HG03108 (cell line): ENCODE results near the gene SLC7A5.
"Not testable (repeated sequence)": the region's sequence is repeated elsewhere in the genome, so short reads cannot be mapped to it uniquely, and the experiment has no call there.

Experiments
- ATAC-seq: cut with Tn5 transposase; IDR thresholded peaks from one replicate; pipeline ENCODE4 v1.9.1; 2021; ENCODE audit warnings: moderate library complexity; ENCODE audit not compliant: unreplicated experiment

Gene SLC7A5

DNA sequence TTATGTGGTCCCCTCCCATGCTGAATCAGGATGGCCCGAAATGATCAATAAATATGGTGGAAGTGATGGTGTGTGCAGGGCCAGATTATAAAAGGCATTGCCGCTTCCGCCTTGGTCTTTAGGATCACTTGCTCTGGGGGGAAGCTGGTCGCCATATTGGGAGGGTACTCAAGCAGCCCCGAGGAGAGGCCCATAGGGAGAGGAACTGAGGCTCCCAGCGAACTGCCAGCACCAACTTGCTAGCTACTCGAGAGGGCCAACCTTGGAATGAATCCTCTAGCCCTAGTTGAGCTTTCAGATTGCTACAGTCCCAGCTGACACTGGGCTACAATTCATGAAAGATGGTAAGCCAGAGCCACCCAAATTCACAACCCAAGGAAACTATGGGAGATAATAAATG, 19.0 kb upstream of the SLC7A5 start:
- not testable (repeated sequence) for ATAC-seq

DNA sequence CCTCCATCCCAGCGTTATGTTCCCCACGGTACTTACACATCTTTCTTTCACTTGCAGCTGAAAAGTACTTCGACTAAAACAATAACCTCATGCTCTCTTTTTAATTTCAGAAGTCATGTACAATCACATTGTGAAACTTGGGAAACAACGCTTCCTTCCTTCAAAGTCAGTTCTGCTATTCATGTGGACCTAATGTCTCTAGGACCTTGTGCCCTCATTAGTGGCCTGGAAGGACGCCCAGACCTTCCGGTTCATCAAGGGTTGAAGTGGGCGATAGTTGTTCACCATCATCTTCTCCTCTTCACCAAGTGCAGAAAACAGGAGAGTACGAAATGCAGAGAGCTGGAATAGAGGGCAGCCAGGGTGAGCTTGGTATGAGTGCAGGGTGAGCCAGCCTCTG, 18.6 kb upstream of the SLC7A5 start:
- not testable (repeated sequence) for ATAC-seq

DNA sequence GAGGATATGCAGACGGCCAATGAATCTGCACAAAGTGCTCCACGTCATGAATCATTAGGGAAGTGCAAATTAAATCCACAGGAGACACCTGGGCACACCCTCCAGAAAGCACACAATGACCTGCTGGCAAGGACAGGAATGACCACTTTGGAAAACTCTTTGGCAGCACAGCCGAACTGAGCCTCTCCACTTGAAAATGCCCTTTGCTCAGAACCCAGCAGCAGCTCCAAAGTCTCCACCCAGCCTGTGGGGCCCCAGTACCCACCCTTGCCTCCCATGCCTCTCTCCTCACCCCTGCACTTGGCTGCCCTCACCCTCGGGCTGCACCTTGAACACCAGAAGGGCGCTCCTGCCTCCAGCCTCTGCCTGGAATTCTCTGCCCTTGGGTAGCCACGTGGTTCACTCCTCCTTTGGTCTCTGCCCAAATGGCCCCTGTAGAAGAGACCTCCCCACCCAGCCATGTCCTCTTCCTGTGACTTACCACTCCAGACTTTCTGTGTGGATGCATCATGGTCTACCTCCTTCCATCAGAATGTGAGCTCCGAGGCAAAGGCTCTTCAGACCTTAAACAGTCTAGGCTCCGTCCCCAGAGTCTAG, 16.2 kb upstream of the SLC7A5 start:
- ATAC-seq = not testable (repeated sequence)

DNA sequence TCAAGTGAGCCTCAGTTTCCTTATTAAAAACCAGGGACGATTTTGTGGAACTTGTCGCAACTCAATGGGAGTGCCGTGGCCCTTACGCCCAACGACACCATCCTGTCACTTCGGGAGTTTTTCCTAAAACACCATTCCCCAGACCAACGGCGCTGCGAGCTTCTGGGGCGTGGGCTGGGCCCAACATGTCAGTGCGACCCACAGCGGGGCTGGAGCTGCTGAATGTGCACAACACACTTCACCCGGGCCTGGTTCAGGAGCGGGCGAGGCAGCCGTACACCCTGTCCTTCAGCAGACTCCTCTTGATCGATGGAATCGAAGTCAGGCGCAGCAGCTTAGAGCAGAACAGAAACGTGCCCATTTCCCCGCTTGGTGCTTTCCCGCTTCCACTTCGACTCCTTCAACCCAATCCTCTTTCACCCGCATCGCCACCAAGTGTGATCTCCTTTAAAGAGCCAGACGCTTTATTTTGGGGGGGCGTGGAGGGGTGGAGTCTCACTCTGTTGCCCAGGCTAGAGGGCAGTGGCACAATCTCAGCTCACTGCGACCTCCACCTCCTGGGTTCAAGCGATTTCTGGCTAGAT, 13.2 kb upstream of the SLC7A5 start:
- ATAC-seq = no peak

DNA sequence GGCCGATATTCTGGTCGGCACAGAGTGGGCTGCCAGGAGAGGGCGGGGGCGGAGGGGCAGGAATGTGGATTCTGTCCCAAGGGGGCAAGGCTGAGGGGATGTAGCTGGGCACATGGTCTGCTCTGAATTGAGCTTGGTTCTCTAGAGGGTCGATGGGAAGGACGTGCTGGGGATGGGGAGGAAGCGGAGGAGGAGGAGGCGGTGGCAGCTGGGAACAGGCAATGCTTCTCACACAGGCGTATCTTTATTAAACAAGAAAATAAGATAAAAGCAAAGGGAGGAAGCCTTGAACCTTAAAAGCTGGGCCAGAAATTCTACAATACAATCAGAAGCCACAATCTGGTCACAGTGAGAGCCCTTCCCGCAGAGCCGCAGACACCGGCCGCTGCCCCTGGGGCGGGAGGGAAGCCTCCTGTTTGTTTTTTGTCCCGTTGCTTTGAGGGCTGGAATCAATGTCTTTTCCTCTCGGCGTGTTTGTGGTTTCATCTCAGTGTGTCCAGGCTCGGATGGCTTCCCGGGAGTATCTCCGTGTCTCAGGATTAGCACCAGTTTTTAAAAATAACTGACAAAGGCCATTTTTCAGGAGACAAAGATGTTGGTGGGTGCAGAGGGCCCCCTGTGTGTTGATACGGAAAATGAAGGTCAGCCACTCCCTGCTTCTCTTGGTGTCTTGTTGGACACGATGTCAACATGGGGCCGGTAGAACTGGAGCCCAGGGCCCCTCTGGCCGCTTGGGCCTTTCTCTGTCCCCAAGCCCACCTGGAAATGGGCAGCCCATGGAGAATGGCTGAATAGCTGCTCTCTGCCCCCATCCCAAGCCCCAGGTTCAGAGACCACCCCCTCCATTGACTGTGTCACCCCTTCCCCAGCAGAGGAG, 12.3 kb upstream of the SLC7A5 start:
- no peak for ATAC-seq

DNA sequence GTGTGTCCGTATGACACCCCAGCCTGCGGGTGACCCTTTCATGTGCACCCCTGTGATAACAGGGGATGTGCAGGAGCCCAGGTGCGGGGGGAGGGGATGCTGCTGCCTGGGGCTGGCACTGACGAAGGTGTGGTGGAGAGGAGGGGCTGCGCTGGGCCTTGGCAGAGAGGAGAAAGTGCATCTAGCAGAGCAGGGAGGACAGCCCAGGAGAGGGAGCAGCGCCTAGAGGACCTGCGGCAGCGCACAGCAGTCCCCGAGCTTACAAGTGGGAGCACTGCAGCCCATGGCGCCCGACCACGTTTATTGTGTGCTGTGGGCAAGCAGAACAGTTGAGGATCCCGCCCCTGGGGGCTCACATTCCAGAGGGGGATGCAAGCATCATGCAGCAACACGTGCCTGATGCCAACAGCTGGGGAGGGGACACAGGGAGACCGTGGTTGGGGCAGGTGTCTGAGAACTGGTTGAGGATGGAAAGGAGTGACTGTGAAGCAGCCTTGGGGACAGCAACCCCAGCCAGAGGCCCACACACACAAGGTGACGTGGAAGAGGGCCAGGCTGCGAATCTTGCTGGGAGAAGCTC, 10.9 kb upstream of the SLC7A5 start:
- ATAC-seq = no peak

DNA sequence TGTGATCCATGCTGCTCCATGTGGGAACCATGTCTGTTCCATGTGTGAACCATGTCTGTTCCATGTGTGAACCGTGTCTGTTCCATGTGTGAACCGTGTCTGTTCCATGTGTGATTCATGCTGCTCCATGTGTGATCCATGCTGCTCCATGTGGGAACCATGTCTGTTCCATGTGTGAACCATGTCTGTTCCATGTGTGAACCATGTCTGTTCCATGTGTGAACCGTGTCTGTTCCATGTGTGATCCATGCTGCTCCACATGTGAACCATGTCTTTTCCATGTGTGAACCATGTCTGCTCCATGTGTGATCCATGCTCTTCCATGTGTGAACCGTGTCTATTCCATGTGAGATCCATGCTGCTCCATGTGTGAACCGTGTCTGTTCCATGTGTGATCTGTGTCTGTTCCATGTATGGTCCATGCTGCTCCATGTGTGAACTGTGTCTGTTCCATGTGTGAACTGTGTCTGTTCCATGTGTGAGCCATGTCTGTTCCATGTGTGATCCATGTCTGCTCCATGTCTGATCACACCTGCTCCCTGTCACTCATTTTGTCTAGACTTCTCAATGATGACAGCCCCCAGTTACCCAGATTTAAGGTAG, 10.2 kb upstream of the SLC7A5 start:
- not testable (repeated sequence) for ATAC-seq

DNA sequence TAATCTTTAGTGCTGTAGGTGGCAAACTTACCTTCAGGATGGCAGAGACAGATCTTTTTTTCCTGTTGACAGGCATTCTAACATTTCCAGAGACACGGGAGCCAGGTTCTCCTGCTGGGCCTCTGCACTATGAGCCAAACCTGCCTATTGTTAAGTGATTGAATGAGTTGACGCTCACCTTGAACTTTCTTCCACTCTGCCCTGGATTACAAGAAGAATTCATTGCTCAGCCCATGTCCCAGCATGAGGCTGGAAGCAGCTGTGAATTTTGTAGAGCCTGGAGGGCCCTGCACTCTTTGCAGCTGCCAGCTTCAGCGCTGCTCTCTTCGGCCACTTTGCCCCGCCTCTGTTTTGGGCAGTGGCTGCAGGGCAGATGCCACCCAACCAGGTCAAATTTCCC, 9.4 kb upstream of the SLC7A5 start:
- ATAC-seq = no peak

DNA sequence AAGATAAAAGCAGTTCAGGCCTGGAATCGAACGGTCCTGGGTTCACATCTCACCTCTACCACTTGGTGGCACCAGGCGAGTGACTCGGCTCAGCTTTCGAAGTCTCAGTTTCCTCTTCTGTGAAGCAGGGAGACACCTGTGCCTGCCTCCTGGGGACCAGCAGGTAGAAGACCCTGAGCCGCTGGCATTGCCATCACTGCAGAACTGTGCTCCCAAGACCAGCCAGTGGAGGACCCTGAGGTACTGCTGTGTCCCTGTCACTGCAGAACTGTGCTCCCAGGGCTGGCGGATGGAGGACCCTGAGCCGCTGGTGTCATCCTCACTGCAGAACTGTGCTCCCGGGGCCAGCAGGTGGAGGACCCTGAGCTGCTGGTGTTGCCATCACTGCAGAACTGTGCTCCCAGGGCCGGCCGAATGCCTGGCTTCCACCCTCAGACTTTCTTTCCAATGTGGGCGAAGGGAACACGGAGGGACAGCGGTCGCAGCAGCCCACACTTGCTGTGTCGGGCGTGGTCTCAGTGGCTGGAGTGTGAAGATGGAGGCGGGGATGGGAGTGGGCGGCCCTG, 8.7 kb upstream of the SLC7A5 start:
- ATAC-seq = no peak

DNA sequence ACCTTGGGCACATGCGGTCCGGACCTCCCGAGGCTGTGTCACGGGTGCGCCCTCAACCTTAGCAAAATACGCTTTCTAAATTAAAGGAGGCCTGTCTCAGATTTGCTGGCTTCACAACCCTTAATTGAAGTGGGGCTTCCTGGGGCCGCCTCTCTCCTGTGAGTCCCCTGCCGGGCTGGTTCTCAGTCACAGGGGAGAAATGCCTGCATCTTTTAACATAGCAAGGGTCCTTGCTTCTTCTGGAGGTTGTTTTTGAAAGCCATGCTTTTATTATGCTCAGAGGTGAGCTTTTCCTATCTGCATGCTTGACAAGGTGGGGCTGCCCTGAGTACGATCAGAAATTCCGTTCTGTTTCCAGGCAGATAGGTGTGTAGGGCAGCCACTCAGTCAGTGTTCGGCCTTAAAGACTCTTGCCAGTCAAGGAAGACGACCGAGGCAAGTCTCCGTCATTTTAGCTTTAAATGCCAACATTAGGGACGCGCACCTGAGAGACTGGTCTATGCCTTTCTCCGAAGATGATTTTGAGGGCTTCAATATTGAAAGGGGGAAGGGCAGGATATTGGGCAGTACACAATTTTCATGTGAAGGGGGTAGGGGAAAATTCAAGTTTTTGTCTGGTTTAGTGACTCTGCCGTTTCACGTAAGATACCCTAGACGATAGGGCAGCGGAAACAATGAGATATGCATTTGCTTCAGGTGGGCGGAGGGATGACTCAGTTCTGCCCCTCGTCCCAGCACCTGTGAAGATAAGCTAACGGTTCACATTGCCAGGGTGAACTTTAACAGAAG, 5.5 kb upstream of the SLC7A5 start:
- no peak for ATAC-seq

DNA sequence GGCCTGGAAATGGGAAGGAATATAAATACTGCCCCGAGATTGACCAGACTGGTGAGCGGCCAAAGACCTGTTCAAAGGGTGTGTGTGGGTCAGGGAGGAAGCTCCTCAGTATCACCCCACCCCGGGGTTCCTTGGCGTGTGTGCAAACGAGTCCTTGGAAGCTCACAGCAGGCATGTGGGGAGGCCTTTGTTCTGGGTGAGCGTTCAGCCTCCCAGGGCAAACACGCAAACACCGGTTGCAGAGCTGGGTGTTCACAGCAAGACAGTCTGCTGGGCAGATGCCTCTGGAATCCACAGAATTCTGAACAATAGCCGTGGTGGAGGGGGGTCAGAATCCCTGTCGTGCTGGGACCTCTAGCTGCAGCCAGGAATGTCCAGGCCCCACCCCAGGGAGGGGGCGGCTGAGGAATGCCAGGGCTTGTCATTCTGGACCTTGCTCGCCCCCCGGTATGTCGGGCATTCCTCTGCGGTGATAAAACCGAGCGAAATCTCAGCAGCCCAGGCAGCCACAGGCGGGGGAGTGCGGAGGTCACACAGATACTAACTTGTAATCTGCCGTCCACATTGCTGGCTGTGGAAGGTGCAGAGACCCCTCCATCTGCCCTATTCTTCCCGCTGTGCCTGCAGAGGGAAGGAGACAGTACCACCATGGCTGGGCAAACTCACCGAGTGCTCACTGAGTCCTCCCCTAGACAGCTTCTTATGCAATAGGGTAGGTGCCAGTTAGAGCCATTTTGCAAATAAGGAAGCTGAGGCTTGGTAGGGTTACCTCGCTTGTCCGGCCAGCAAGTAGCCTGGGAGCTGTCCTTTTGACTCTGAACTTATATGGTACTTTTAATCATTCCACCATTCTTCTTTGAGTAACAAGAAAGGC, 1.3 kb upstream of the SLC7A5 start:
- ATAC-seq = not testable (repeated sequence)

DNA sequence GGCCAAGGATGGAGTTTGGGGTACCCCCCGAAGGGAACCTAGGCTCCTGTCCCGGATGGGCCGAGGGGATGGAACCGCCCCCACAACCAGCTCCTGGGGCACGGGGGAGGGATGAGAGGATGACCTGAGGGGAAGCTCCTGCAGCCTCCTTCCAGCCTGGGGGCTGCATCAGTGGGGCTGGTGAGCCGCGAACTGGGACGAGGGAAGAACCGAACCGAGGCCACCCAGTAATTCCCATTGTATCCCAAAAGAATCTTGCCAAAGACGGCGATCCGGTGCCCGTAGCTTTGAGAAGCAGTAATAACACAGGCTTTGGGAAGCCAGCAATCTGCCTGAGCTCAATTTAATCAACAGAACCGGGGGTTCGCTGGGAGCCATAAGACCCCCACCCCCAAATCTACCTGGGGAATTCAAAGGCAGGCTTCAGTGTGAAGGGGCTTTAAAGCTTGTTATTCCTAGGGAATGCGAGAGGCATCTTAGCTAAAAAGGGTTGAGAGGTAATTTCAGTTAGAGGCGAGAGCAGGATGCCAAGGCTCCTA, 641 bp upstream of the SLC7A5 start:
- ATAC-seq = not testable (repeated sequence)

DNA sequence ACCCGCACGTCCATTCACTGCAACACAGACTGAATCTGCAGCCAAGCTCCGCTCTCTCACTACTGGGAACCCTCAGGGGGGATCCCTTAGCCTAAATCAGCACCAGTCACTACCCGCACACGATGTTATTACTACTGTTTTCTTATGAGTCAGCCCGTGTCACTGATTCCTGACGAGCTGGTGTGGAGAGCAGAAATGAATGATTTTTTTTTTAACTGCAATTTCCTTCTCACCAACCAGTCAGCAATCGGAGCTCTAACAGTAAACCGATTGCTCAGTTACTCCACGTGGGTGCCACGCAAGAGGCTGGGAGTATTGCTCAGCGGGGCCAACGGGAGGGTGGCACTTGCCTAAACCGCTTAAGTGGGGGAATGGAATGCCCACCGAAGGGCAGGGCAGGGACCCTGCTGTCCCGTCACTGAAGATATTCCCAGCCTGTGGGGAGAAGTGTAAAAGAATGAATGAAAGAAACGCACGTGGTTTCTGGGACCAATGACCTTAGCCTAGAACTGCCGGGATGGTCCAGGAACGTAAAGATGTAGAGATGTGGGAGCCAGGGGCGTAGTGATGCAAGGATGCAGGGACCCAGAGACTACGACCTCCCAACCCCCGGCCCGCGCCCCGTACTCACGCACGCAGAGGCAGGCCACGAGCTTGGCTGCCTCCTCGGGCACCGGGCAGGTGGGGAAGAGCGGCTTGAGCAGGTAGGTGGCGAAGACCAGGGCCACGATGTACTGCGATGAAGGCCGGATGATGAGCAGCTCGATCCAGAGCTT, 865 bp downstream of the SLC7A5 start:
- peak; percentile 2 for ATAC-seq

DNA sequence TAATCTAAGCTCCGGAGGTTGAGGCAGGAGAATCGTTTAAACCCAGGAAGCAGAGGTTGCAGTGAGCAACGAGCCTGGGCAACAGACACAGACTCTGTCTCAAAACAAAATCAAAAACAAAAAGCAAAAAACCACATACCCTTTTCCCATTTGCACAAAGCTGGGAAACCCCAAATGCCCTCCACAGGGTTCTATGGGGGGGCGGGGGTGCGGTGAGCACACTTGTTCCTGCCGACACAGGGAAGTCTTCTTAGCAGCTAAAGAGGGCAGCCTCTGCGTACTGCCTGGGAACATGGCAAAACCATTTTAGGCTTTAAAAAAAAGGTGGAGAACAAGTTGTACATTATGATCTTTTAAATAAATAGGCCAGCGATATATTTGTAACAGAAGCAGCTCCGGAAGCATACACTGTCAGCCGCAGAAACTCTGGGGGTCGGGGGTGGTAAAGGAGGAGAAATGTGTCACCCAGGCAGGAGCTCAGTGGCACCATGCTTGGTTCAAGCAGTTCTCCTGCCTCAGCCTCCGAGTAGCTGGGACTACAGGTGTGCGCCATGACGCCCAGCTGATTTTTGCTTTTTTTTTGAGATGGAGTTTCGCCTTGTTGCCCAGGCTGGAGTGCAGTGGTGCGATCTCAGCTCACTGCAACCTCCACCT, 3.3 kb downstream of the SLC7A5 start:
- ATAC-seq = not testable (repeated sequence)

DNA sequence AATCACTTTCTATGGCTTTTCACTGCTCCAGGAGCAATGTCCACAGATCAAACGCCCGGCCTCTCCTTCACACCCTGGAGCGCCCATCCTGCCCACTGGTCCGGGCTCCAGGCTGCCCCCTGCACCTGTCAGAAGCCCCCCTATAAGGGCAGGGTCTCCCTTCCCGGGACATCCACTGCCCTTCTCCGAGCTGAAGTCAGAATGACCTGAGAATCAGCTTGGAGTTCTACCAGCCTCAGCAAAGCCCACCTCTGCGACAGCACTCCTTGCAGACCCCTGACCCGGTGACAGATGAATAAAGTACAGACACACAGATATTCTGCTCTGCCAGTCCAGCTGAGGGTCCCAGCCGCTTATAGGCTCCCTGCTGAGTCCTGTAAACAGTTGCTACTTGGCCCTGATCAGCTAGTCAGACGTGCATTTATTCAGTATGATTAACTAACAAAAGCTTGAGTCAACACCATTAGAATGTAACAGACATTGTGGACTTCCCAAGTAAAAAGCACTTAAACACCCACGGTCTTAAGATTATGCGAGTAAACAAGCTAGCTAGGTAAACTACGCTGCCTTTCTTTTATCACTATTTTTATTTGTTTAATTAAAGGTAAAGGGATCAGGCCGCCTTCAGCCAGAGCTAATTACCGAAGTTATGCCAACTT, 4.8 kb downstream of the SLC7A5 start:
- no peak for ATAC-seq

DNA sequence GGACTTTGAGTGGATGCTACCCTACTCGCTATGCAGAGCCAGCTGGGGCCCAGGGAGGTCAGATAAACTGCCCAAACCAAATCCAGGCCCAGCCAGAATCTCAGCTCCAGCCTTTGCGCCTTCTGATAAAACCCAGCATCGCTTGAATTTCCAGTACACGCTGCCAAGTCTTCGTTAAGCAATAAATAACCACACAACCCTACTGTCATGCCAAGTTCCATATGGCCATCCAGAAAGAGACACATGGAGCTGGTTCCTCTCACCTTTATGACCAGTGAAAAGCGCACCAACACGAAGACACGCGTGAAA, 6.0 kb downstream of the SLC7A5 start:
- not testable (repeated sequence) for ATAC-seq

DNA sequence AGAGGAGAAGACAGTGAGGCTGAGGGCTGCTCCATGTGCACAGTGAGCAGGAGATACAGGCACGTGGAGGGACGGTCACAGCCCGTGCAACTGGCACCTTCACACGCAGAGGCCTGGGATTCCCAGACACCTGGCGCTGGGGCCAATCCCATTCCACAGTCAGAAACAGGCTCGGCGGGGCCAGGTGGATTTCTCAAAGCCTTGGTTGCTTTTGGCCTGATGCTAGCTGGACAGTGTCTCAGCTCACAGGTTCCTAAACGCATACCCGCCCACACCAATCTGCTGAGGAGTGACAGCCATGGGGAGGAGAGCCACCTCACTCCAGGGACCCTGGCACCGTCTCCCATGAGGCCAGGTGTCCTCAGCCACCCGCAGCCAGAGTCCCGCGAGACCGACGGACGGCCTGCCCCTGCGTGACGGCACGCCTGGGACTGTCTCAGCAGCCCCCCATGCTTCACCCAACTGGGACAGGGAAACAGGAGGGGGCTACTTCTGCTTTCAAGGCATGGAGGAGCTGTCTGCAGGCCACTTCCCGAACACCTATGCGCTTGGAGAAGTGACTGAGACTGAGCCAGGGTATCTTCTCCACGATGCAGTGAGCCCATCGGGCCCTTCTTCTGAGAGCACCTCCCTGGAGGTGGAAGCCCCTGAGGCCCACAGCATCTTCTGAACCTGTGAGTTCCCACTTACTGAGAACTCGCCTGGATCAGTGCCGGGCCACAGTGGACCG, 6.5 kb downstream of the SLC7A5 start:
- ATAC-seq = not testable (repeated sequence)
